ENCODE results near the gene KLHL26.
"Not testable (repeated sequence)": the region's sequence is repeated elsewhere in the genome, so short reads cannot be mapped to it uniquely, and the experiment has no call there.

KLHL26 gene

DNA sequence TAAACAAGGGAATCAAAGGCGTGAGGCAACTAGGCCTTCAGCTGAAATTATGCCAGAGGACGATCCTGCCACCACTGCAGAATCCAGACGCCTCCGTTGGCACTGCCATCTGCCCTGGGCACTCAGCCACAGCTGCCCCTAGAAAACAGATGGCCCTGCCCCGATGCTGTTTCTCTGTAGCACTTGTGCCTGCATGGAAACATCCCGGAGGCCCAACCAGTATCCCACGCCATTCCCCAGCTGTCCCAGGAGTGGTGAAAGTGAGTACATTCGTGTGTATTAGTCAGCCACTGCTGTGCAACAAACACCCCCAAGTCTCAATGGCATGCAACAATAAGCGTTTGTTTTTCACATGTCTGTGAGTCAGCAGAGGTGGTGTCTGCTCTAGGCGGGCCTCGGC lies 37.8 kb downstream of the KLHL26 start:
- DNase-seq, result no peak
- TF ChIP-seq GATA1 (IDR thresholded peaks at IDR 0.05; ENCODE audit: low read depth, low read length) (no peak), POLR2A (IDR thresholded peaks at IDR 0.05; ENCODE audit: low read length) (no peak)

DNA sequence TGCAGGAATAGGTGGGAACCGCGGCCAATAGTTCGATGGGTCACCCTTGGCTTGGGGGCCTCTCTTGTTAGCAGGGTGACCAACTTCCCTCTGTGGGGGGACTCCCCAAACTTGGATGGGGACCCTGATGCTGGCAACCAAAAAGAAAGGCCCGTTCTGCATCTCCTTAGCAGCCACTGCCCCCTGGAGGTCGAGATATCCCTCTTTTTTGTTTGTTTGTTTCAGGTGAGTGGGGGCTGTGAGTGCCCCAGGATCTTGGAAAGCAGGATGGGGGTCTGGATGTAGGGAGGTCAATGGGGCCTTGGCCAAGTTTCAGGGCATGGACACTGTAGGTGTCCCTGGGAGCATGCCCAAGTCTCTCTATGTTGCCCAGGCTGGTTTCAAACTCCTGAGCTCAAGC lies 39.0 kb downstream of the KLHL26 start:
- DNase-seq, result peak; percentile 34 to 57
- TF ChIP-seq POLR2A (IDR thresholded peaks at IDR 0.05; ENCODE audit: low read length) (no peak), GATA1 (IDR thresholded peaks at IDR 0.05; ENCODE audit: low read depth, low read length) (no peak)

DNA sequence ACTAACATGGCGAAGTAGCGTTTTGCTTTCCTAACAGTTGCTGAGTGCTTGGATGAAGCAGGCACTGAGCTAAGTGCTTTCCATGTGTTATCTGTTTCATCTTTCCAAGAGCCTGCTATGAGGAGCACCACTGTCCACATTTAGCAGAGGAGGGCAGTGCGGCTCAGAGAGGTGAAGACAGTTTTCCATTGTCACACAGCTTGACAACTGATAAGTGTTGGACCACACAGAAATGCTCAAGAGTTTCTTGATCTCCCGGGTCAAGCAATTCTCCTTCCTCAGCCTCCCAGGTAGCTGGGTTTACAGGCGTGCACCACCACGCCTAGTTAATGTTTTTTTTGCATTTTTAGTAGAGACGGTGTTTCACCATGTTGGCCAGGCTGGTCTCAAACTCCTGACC lies 39.9 kb downstream of the KLHL26 start:
- DNase-seq, result no peak

DNA sequence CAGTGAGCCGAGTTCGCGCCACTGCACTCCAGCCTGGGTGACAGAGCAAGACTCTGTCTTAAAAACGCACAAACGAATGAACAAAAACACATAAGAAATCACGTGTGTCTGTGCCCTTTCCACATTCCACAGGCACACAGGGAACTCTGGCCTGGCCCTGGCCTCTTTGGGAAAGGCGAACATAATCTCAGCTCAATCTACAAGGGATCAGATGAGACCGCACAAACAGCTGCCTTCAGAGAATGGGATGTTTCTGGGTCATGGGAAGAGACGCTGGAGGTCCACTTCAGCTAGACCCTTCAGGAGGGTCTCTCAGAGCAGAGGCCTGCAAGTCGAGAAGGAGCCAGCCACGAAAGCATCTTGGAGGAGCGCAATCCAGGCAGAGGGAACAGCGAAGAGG lies 40.3 kb downstream of the KLHL26 start:
- TF ChIP-seq POLR2A (IDR thresholded peaks at IDR 0.05; ENCODE audit: low read length) (no peak), GATA1 (IDR thresholded peaks at IDR 0.05; ENCODE audit: low read depth, low read length) (no peak)
- DNase-seq, result no peak

More for the DNA sequence above, 39.9 kb downstream of the KLHL26 start:
- TF ChIP-seq POLR2A (IDR thresholded peaks at IDR 0.05; ENCODE audit: low read length) (no peak), GATA1 (IDR thresholded peaks at IDR 0.05; ENCODE audit: low read depth, low read length) (no peak)

DNA sequence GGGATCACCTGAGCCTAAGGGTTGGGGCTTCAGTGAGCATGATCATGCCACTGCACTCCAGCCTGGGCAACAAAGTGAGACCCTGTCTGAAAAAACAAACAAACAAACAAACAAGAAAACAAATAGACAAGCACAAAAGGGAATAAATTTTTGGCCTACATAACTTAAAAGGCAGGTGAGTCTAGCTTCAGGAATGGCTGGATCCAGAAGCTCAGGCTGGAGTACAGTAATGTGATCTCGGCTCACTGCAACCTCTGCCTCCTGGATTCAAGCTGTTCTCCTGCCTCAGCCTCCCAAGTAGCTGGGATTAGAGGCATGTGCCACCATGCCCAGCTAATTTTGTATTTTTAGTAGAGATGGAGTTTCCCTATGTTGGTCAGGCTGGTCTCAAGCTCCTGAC lies 43.3 kb downstream of the KLHL26 start:
- not testable (repeated sequence) for DNase-seq

DNA sequence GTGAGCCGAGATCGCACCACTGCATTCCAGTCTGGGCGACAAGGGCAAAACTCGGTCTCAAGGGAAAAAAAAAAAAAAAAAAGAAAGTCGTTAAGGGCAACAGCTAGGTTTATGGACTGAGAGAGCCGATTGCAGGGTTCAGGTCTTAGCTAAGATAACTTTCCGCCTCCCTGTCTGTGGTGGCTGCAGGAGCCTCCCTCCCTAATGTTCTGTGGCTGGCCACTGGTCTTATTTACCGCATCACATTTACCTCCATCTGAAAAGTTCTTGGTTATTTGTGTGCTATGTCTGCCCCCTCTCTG lies 45.9 kb downstream of the KLHL26 start:
- TF ChIP-seq GATA1 (IDR thresholded peaks at IDR 0.05; ENCODE audit: low read depth, low read length), result no peak
- TF ChIP-seq POLR2A (IDR thresholded peaks at IDR 0.05; ENCODE audit: low read length), result no peak
- no peak for DNase-seq

DNA sequence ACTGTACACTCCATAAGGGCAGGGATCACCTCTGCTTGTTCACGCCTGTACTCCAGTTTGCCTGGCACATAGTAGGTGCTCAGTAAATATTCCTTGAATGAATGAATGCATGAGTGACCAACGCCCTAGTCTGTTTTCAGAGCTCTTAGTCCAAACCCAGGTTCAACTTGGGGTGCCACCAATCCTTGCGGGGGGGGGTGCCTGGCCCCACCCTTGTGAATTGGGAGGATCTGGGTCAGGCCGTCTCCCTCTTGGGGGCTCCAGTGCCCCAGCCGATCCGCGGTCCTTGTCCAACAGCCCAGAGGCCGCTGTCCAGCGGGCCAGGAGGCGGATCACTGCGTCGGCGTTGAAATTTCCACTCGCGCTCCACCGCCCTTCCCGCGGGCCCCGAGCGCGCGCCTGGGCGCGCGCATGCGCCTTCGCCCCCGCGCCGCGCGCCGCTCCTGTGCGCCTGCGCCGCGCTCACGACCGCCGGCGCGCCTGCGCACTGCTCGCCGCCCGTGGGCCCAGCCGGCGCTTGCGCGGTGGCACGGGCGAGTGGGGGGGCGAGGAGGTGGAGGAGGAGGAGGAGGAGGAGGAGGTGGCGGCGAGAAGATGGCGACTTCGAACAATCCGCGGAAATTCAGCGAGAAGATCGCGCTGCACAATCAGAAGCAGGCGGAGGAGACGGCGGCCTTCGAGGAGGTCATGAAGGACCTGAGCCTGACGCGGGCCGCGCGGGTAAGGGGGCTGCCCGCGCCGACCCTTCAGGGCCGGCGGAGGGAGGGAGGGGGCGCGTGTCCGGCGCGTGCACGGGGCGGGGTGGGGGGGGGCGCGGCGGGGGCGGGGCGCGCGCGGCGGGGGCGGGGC lies 46.5 kb downstream of the KLHL26 start, which contains the start of gene CRTC1:
CRTC1 (plus strand) TSS at position 572 of the 849 bp plus-strand sequence; CDS start at position 595, 23 bp downstream.
- DNase-seq, result peak; percentile 91 to 96
- TF ChIP-seq GATA1 (IDR thresholded peaks at IDR 0.05; ENCODE audit: low read depth, low read length), result no peak
- TF ChIP-seq POLR2A (IDR thresholded peaks at IDR 0.05; ENCODE audit: low read length), result peak; percentile 51

DNA sequence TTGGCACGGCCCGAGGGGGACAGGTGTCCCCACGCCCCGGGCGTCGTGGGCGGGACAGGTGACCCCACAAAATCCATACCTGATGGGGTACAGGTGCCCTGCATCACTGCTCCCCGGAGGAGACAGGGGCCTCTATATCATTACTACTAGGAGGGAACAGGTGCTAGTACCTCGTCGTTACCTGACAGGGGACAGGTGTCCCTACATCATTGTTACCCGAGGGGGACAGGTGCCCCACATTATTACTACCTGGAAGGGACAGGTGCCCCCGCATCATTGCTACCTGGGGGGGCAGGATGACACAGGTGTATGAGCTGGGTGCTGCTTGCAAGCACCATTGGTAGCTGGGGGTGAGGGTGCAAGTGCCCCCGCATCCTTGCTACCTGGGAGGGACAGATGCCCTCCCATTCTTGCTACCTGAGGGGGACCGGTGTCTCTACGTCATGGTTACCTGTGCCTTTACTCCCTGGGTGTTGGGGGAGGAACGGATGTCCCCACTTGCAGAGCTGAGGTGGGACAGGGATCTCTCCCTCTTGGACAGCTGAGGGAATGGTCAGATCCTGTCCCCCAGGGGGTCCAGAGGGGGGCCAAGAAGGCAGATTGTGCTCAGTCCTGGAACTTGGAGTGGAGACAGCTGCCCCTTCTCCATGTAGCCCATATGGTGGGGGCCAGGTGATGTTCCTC lies 47.3 kb downstream of the KLHL26 start:
- TF ChIP-seq GATA1 (IDR thresholded peaks at IDR 0.05; ENCODE audit: low read depth, low read length) (no peak), POLR2A (IDR thresholded peaks at IDR 0.05; ENCODE audit: low read length) (no peak)
- no peak for DNase-seq

DNA sequence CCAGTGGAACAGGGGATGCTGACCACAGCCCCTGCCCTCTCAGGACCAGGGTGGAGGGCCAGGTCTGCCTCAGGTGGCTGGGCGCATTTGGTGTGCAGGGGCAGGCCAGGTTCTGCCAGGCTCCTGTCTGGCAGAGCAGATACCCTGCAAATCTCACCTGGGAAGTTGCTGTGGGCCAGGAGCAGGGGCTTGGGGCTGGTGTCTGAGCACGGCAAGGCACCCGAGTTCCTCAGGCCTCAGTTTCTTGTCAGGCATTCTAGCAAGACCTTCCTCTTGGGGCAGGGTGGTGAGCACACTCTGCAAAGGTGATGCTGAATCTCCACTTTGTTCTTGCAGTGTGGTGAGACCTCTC lies 47.8 kb downstream of the KLHL26 start:
- no peak for TF ChIP-seq POLR2A (IDR thresholded peaks at IDR 0.05; ENCODE audit: low read length)
- peak in 1 of 2 experiments; percentile 19 for DNase-seq

DNA sequence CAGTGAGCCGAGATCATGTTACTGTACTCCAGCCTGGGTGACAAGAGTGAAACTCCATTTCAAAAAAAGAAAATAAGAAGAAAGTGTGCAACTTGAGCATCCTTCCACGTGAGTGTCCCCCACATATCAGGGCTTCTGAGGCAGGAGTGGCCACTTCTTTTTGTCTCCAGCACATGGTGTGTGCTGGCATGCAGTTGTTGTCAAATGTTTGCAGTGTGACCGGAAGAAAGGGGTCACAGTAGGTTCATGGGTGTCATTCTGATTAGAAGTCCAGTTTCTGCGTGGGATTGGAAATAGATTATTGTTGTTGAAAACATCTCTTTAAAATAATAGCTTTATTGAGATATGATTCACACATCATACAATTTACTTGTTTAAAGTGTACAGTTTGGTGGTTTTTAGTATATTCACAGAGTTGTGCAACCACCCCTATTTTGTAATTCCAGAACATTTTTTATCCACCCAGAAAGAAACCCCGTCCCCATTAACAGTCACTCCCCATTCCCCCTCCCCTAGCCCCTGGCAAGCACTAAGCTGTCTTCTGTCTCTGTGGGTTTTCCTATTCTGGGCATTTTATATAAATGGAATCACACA lies 48.9 kb downstream of the KLHL26 start:
- DNase-seq, result no peak
- TF ChIP-seq POLR2A (IDR thresholded peaks at IDR 0.05; ENCODE audit: low read length) (no peak), GATA1 (IDR thresholded peaks at IDR 0.05; ENCODE audit: low read depth, low read length) (no peak)

DNA sequence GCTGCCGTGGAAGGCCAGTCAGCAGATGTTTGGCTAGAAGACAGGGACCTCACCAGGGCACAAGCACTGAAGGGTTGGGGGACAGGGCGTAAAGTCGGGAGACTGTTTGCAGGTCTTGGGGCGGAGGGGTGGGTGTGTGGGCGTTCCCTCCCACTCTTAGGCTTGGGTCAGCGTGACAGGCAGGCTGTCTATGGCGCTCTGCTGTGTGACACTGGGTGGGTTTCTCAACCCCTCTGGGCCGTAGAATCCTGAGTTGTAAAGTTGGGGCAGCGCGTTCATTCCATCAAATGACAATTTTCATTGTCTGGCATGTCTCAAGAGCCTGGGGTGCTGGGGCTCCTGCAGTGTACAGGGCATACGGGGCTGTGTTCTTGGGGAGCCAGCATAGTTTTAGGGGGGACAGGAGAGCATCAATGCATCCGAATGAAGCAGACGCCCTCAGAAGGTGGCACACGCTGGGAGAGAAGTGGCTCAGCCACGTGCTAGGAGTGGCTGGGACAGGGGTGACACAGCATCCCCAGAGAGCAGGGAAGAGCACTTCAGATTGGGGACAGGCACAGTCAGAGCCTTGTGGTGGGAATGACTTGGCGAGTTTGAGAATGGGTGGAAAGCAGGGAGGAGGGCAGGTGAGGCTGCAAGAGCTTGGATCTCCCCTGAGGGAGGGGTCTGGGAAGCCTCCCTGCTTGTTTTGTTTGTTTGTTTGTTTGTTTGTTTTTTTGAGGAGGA lies 51.1 kb downstream of the KLHL26 start:
- peak in 1 of 2 experiments; percentile 48 for DNase-seq
- TF ChIP-seq GATA1 (IDR thresholded peaks at IDR 0.05; ENCODE audit: low read depth, low read length) (no peak), POLR2A (IDR thresholded peaks at IDR 0.05; ENCODE audit: low read length) (no peak)

DNA sequence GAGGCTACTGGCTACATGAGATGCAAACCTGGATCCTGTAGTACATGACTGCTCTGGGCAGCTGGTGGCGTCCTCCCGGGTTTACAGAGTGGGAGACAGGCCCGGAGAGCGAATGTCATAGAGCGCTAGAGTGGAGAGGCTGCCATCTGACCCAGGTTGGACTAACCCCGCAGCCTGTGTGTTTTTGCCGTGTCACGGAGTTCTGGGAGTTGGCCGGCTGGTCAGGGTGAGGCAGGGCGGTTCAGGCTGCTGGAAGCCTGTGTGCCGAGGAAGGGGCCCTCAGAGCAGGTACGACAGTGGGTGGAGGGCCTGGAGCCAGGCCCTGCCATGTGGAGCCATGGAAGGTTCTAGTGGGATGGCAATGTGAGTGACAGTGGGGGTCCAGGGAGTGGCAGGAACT lies 59.2 kb downstream of the KLHL26 start:
- TF ChIP-seq POLR2A (IDR thresholded peaks at IDR 0.05; ENCODE audit: low read length), result no peak
- TF ChIP-seq GATA1 (IDR thresholded peaks at IDR 0.05; ENCODE audit: low read depth, low read length), result no peak
- DNase-seq, result no peak

DNA sequence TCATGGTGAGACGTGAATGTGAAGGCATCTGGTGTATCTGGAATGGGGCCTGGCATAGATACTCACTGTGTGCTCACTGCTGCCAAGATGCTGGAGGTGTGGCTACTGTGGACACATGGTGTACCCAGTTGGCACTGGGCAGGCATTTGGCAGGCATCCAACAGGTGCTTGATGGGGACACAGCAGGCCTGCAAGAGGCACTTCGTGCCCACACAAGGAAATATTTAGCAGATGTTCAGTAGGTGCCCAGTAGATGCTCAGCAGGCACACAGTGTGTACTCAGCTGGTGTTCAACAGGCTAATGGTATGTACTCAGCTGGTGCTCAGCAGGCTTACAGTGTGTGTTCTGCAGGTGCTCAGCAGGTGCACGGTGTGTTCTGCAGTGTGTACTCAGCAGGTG lies 60.9 kb downstream of the KLHL26 start:
- DNase-seq, result no peak
- TF ChIP-seq POLR2A (IDR thresholded peaks at IDR 0.05; ENCODE audit: low read length) (no peak), GATA1 (IDR thresholded peaks at IDR 0.05; ENCODE audit: low read depth, low read length) (no peak)

All from erythroblast (primary cell).